Purkinje cell (primary cell): ENCODE data around the gene ANKRD36. TPM values are rescaled to one million over a fixed set of nuclear protein-coding genes. Genes with fewer than 3 reads are reported as not detected.

ENCODE experiments used
- polyA plus RNA-seq: library from polyadenylated mRNA; unstranded; fragments of >200 nt; fragmentation: Nextera tagmentation; gene quantifications from 2 replicates; pipeline ENCODE4 v1.2.1, GENCODE V29; 2014

Gene ANKRD36
- polyA plus RNA-seq, result 15.3 and 19.4 TPM in 2 replicates

DNA sequence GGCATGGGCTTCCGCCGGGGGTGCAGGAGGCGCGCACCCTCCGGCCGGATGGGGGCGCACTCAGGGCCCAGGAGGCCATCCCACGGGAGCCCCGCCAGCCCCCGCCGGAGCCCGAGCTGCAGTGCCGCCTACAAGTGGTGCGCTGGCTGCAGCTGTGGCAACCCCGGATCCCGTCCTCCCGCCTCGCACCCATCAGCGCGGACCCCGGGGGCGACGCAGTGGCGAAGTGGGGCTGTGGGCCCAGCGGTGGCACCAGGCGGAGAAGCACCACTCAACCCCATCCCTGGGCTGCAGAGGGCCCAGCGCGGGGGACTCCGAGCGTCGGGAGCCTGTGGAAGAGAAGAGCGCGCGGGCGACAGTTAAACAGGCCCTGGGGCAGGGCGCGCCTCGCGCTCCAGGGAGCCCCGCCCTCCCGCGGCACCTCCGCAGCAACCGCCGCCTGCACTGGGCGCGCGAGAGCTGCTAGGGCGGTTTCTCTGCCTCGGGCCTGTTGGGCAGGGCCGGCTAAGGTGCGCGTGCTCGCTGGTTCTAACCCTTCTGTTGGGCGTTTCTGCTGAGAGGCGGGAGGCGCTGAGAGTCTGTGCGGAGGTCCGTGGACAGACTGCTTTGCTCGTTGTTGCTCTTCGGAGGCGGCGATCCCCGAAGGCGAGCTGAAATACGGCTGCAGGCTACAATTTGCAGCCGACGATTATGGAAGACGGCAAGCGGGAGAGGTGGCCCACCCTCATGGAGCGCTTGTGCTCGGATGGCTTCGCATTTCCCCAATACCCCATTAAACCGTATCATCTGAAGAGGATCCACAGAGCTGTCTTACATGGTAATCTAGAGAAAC is at the start of gene ANKRD36:
TSS of gene ANKRD36 (plus strand) at position 104 of the 832 bp plus-strand sequence. CDS start at position 691, 587 bp downstream.

DNA sequence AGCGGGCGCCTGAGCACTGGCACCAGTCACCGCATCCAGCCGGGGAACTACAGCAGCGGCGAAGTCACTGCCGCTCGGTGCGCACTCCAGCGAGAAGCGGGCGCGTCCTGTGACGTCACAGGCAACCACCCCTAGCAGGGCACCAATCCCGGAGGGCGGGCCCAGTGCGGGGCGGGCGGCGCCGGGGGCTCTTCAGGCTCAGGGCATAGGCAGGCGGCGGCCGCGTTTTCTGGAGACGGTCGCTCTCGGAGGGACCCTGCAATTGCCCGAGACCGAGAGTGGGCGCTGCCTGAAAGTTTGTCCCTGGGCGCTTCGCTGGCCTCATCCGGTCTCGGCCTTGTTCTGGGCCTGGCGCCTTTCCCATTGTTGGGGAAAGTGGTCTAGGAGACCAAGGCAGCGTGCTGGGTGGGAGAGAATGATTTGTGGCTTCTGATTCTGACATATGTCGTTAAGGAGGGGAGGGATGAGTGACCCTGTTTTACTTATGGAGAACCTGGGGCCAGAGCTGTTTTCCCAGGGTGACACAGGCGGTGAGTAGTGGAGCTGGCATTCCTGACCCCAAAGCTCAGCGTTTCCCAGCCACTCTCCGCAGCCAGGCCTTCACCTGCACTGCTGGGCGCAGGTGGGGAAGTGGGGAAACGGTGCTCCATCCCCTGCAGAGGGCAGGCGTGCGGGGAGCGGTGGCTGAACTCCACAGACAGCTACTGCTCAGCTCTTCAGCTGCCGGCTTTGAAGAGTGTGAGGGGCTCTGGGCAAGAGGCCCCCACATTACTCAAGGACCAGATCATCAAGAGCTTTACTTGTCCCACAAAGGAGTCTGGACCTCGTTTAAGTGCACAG is 18.0 kb upstream of the ANKRD36 start, which contains the start of gene FAHD2B:
TSS of gene FAHD2B (minus strand) at position 111 of the 840 bp plus-strand sequence. CDS start 3,176 bp downstream, outside the sequence.

Other genes starting within 250 kb of the ANKRD36 start
- gene SEMA4C, start 243.1 kb upstream of the ANKRD36 start, polyA plus RNA-seq, result 0.09 TPM in 1 of 2 replicates, not detected in the other
- gene FAM178B, start 126.6 kb upstream of the ANKRD36 start, polyA plus RNA-seq, result not detected in 2 replicates
- 11.6 and 12.1 TPM in 2 replicates for gene FAHD2B, start 18.3 kb upstream of the ANKRD36 start, polyA plus RNA-seq